COLO829 (cell line): Measurements from ENCODE around the gene SLC34A1.
"Not testable (repeated sequence)": the region's sequence is repeated elsewhere in the genome, so short reads cannot be mapped to it uniquely, and the experiment has no call there.

Experiments used
- DNase-seq: peaks from one replicate; pipeline ENCODE4 v3.0.0; 2012; ENCODE audit warnings: low spot score

SLC34A1 gene

GRCh38 chr5:177410575-177410974 lies 26.3 kb downstream of the SLC34A1 start:
- DNase-seq: no peak

GRCh38 chr5:177412603-177413233 lies 28.5 kb downstream of the SLC34A1 start:
- DNase-seq: no peak

- no peak for DNase-seq
Observed at GRCh38 chr5:177414481-177414880, 30.2 kb downstream of the SLC34A1 start.

DNA sequence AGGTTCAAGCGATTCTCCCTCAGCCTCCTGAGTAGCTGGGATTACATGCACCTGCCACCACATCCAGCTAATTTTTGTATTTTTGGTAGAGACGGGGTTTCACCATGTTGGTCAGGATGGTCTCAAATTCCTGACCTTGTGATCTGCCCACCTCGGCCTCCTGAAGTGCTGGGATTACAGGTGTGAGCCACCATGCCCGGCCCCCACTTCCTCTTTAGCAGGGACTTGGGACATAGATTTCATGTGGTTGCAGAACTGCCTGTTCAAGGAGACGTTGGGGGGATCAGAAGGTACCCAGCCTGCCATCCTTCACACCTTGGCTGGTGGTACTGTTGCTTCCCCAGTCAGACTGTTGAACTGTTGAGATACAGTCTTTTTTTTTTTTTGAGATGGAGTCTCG lies 32.8 kb downstream of the SLC34A1 start:
- not testable (repeated sequence) for DNase-seq

DNA sequence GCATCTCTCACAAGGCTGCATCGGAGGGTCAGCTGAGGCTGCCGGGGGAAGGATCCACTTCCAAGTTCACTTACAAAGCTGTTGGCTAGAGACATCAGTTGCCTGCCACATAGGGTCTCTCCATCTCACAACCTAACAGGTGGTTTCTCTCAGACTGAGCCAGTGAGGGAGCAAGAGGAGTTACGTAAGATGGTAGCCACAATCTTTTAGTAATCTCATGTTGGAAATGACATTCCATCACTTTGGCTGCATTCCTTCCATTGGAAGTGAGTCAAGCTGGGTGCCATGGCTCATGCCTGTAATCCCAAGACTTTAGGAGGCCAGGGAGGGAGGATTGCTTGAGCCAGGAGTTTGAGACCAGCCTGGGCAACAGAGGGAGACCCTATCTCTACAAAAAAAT lies 34.8 kb downstream of the SLC34A1 start:
- no peak for DNase-seq

DNA sequence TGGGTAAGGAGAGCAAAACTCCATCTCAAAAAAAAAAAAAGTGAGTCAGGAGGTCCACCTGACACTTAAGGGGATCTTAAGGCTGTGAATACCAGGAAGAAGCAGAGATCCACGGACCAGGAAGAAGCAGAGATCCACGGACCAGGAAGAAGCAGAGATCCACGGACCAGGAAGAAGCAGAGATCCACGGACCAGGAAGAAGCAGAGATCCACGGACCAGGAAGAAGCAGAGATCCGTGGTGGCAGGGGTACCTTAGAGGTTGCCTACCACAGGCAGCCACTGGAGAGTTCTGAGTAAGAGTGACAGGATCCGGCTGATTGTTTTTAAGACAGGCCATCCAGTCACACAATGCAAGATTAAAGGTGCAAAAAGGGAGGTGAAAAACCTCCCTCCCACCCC lies 36.2 kb downstream of the SLC34A1 start:
- DNase-seq: not testable (repeated sequence)

GRCh38 chr5:177421062-177421798 lies 37.0 kb downstream of the SLC34A1 start:
- DNase-seq: no peak

- no peak for DNase-seq
Observed at GRCh38 chr5:177423671-177424070, 39.4 kb downstream of the SLC34A1 start.

DNA sequence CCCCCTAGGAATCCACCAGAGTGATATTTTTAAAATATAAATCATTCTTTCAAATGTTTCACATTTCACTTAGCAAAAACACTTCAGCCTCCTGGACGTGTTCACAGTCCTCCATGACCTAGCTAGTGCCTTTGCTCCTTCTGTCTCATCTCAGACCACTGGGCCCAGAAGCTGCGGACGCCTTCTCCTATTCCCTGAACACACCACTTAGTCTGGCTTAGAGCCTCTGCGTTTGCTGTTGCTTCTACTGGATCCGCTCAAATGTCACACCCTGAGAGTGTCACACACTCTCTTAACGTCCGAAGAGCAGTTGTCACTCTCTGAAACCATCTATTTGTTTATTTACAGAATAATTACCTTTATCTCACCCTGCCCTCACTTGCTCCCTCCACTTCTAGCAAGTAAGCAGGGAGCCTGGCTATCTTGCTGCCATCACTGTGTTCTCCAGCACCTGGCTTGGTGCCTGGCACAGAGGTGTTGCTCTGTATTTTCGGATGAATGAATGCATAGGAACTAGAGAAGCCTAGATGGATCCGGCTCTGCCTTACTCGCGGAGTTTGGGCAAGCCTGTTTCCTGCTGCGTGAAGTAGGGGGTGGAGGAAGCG lies 41.1 kb downstream of the SLC34A1 start:
- no peak for DNase-seq

DNA sequence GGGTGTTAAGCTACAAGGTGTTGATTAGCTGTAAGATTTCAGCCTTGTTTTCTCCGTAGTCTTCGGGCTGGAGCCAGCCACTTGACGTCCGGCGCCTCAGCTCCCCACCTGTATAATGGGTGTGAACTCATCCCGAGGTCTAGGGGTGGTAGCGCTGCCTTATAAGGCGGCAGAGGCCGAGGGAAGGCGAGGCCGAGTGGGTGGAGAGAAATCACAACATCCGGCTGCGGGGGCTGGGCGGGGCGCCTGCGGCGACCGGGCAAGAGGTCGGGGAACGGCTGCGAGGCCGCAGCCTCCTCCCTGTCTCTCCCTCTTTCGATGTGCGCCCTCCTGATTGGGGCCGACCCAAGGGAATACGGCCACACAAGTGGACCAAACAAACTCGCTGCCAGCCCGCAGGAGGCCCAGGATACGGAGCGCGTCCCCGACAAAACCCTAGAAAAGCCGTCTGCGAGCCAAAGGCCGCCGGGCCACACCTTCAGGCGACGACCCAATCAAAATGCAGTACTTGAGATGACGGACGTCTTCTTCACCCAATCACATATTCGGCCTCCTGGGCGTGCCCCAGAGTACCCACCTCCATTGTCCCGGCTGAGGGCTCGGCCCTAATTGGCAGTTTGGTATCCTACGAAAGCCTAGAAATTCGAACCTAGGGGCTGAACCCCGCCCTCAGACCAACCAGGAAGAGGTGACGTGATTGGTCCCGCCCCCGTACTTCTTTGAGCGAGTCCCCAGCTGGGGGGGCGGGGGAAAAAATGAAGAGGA lies 41.7 kb downstream of the SLC34A1 start:
- peak; percentile 98 for DNase-seq

DNA sequence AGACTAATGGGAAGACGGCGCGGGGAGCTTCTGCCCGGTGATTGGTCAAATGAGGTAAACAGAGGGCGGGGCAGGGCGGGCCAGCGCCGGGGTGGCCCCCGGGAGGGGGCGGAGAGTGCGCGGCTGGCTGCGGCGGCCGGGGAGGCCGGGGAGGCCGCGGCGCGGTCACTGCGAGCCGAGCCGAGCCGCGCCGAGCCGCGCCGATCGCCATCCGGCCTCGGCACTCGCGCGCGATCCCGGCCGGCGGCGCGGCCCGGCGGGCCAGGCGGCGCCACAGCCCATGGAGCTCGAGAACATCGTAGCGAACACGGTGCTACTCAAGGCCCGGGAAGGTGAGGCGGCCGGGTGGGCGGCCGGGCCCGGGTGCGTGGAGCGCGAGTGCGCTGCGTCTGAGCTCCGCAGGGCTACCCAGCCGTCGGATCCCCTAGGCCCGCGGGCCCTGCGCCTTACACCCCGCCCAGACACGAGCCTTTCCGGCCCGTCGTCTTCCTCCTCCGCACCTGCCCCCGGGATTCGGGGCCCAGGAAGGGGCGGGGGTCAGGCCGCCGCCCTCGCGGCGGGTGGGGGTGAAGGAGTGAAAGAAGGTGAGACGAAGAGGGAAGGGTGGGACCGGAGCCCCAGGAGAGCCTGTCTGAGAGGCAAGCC lies 42.5 kb downstream of the SLC34A1 start, which contains the start of gene GRK6:
Gene GRK6 (plus strand): TSS at position 111 of the 645 bp plus-strand sequence. CDS start 170 bp downstream, at position 281.
- DNase-seq: no peak

GRCh38 chr5:177427211-177427822 lies 43.1 kb downstream of the SLC34A1 start:
- DNase-seq: no peak

DNA sequence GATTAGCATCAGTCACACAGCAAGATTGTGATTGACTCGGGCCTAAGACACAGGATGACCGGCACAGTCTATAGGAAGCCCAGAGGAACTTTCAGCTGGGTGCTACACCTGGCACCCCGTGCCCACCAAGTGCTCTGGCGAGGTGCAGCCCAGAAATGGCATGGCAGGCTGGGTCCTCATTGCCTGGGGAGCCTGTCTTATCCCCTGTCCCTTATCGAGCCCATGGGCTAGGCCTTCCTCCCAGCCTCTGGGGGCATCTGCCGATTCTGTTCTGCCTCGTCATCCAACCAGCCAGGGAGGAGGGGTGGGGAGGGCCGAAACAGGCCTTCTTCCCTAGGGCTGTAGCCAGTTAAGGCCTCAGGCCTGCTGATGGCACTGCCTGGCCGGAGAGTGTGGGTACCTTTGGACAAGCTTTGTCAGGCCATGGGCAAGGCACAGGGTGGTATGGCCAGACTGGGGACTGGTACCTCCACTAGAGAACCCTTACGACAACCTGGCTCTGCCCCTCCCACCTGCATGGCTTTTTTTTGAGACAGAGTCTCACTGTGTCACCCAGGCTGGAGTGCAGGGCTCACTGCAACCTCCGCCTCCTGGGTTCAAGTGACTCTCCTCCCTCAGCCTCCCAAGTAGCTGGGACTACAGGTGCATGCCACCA lies 43.8 kb downstream of the SLC34A1 start:
- DNase-seq: no peak

GRCh38 chr5:177428574-177429217 lies 44.5 kb downstream of the SLC34A1 start:
- DNase-seq: no peak

- no peak for DNase-seq
Observed at GRCh38 chr5:177429248-177430040, 45.2 kb downstream of the SLC34A1 start.

DNA sequence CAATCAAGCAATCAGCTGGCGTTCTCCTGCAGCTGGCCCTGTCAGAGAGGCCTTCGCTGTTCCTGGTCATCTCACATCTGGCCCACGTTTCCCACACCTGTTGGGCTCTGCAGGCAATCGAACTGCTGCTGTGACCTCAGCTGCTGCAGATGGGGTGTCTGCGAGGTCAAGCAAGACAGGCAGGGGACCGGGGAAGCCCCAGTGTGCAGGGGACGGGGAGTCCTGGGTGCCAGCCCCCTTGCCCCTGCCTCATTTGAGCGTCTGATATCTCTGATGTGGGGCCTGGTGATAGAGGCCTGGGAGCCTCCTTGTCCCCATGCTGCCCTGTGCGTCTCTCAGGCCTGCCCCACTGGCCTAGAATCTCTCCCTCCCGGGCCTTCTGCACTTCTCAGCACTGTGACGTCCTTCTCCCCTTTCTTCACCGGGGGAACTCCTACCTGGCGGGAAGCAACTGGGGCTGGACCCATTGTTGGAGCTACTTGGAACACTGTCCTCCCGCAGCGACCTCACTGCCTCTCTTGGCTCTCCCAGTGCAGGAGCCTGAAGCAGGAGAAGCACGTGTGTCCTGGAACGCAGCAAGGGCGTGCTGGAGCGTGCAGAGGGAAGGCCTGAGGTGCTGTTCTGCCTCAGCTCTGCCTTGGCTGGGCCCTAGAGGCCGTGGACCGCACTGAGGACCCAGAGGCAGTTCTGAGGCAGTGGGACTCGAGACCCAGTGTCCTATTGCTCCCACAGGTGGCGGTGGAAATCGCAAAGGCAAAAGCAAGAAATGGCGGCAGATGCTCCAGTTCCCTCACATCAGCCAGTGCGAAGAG lies 46.1 kb downstream of the SLC34A1 start:
- no peak for DNase-seq

GRCh38 chr5:177430972-177431316 lies 46.7 kb downstream of the SLC34A1 start:
- DNase-seq: no peak

DNA sequence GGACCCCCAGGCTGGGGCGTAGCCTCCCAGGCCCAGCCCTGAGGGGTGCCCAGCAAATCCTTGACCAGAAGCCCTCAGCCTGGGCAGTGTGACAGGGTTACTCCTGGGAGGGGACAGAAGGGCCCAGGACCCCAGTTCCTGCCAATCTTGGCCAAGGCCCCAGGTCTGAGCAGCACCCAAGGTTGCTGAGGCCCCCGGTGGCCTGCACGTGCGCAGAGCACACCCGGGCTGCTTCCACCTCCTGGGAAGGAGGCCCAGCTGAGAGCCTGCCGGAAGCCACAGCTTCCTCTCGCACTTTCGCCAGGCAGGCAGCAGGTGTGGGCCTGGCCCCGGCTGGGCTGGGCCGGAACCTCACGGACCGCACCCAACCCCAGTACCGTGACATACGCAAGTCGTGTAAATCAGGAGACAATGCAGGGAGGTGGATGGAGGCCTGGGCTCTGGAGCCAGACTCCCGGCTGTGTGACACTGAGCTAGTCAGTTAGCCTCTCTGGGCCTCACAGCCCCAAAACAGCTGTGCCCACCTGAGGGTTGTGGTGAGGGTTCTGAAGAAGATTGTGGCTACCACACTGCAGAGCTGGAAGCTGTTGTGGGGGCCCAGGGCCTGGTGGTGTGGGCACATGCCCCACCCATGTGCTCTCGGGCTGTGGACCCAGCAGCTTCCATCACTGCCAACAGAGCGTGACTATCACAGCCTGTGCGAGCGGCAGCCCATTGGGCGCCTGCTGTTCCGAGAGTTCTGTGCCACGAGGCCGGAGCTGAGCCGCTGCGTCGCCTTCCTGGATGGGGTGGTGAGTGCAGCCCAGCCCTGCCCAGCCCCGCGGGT lies 47.3 kb downstream of the SLC34A1 start:
- DNase-seq: no peak
